ENCODE results near the gene GRN.
"Not testable (repeated sequence)": the region's sequence is repeated elsewhere in the genome, so short reads cannot be mapped to it uniquely, and the experiment has no call there.

GRN gene

DNA sequence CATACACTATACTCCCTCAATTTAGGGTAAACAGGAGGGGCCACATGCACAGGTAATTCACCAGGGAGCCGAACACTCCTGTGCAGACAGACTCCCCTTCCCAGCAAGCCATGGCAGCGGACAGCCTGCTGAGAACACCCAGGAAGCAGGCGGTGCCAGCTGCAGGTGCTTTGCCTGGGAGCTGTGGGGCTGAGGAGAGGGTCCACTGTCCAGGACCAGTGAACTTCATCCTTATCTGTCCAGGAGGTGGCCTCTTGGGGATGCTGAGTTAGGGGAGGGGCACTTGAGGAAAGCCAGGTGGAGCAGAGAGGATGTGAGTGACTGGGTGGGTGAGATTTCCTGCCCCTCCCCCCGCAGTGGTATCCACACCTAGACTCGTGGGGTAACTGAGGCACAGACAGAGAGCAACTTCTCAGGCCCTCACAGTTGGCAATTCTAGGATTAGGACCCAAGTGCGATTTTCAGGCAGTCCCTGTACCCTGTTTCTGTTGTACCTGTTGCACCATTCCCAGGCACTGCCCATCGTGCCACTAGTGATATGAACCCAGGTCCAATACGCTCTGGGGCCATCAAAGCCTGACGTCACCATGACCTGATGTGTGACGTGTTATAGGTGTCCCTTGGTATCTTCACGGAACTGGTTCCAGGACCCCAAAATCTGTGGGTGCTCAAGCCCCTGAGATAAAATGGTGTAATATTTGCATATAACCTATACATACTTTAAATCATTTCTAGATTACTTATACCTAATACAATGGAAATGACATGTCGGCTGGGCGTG is 1.2 kb downstream of the GRN start:
- DNase-seq, result no peak

DNA sequence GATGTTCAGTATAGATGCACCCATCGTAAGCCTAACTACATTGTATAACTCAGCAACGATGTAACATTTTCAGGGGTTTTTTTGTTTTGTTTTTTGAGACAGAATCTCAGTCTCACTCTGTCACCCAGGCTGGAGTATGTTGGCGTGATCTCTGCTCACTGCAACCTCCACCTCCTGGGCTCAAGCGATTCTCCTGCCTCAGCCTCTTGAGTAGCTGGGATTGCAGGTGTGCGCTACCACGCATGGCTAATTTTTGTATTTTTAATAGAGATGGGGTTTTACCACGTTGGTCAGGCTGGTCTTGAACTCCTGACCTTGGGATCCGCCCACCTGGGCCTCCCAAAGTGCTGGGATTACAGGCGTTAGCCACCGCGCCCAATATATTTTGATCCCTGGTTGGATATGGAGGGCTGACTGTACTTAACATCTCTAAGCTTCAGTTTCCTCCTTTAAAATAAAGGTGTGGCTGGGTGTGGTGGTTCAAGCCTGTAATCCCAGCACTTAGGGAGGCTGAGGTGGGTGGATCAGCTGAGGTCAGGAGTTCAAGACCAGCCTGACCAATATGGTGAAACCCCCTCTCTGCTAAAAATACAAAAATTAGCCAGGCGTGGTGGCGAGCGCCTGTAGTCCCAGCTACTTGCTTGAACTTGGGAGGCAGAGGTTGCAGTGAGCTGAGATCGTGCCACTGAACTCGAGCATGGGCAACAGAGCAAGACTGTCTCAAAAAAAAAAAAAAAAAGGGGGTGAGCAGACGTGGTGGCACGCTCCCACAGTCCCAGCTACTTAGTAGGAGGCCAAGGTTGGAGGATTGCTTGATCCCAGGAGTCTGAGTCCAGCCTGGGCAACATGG is 2.3 kb downstream of the GRN start:
- not testable (repeated sequence) for DNase-seq

DNA sequence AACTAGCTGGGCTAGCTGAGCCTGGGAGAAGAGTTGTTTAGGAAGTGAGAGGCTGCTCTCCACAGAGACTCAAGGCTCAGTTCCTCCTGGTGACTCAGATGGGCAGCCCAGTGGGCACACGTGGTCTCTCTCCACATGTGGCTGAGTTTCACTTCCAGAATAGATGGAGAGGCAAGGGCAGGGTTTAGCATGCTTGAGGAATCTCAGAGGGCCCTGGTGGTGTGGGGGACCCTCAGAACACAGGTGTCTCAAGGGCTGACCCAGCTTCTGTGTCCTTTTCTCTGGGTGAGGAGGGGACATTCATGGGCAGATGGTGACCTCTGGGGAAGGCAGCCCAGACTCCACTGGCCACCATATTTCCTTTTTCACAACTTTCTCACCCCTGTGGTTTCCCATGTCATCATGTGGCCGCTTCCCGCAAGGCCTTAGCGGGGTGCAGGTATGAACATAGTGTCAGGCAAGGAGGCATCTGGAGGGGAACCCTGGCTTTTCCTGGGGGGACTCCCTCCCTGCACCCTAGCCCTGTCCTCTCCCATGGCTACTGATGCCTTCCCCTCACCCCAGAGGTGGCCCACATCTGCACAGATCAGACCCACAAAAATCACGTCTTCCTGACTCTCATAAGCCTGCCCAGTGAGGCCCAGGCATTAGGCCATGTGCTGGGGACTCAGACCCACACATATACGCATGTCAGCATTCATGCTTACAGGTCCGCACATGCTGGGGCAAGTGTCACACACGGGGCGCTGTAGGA is 3.3 kb downstream of the GRN start:
- no peak for DNase-seq

DNA sequence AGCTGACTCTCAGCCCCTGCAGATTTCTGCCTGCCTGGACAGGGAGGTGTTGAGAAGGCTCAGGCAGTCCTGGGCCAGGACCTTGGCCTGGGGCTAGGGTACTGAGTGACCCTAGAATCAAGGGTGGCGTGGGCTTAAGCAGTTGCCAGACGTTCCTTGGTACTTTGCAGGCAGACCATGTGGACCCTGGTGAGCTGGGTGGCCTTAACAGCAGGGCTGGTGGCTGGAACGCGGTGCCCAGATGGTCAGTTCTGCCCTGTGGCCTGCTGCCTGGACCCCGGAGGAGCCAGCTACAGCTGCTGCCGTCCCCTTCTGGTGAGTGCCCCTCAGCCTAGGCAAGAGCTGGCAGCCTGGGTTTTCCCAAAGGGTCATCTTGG is 3.9 kb downstream of the GRN start:
- no peak for DNase-seq

DNA sequence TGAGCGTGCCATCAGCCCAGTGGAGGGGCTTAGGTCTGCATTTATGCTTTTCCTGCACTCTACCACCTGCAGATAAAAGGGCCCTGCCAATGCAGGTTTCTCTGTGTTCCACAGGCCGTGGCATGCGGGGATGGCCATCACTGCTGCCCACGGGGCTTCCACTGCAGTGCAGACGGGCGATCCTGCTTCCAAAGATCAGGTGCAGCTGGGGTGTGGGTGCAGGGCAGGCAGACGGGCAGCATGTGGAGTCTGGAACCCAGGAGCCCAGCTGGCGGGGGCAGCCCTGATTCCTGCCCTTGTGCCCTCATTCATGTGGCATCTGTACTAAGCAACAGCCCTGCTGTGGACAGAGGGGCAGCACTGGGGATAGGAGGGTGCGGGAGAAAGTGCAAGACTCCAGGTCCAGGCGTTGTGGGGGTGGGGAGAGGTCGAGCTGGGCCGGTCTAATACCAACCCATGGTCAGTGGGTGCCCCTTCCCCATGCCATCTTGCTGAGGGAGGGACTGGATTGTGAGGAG is 4.5 kb downstream of the GRN start:
- no peak for DNase-seq

DNA sequence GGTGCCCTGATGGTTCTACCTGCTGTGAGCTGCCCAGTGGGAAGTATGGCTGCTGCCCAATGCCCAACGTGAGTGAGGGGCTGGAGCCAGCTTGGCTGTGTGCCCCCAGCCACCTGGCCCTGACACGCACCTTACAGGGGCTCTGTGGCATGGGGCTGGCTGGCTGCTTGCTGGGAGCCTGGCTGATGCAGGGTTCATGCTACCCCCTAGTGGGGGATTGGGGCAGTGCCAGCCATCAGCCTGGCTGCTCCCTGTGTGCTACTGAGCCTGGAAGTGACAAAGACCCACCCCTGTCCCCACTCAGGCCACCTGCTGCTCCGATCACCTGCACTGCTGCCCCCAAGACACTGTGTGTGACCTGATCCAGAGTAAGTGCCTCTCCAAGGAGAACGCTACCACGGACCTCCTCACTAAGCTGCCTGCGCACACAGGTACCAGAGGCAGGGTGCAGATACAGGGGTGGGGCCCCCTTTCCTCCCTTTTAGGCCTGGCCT is 5.7 kb downstream of the GRN start:
- peak; percentile 31 for DNase-seq

DNA sequence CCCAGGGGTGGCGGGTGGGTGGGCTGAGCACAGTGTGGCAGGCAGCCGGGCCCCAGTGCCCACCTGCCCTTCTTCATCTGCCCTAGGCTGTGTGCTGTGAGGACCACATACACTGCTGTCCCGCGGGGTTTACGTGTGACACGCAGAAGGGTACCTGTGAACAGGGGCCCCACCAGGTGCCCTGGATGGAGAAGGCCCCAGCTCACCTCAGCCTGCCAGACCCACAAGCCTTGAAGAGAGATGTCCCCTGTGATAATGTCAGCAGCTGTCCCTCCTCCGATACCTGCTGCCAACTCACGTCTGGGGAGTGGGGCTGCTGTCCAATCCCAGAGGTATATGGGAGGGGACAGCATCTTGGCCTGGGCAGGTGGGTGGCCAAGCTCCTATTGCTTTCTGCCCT is 6.4 kb downstream of the GRN start:
- DNase-seq, result no peak

DNA sequence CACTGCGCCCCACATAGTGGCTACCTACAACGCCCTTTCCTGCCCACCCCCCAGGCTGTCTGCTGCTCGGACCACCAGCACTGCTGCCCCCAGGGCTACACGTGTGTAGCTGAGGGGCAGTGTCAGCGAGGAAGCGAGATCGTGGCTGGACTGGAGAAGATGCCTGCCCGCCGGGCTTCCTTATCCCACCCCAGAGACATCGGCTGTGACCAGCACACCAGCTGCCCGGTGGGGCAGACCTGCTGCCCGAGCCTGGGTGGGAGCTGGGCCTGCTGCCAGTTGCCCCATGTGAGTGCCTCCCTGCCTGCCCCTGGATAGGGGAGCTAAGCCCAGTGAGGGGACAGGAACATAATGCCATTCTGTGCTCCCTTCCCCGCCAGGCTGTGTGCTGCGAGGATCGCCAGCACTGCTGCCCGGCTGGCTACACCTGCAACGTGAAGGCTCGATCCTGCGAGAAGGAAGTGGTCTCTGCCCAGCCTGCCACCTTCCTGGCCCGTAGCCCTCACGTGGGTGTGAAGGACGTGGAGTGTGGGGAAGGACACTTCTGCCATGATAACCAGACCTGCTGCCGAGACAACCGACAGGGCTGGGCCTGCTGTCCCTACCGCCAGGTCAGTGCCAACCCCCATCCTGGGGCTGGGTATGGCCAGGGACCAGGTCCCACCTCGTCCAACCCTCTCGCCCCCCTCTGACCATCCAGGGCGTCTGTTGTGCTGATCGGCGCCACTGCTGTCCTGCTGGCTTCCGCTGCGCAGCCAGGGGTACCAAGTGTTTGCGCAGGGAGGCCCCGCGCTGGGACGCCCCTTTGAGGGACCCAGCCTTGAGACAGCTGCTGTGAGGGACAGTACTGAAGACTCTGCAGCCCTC is 7.1 kb downstream of the GRN start:
- no peak for DNase-seq

DNA sequence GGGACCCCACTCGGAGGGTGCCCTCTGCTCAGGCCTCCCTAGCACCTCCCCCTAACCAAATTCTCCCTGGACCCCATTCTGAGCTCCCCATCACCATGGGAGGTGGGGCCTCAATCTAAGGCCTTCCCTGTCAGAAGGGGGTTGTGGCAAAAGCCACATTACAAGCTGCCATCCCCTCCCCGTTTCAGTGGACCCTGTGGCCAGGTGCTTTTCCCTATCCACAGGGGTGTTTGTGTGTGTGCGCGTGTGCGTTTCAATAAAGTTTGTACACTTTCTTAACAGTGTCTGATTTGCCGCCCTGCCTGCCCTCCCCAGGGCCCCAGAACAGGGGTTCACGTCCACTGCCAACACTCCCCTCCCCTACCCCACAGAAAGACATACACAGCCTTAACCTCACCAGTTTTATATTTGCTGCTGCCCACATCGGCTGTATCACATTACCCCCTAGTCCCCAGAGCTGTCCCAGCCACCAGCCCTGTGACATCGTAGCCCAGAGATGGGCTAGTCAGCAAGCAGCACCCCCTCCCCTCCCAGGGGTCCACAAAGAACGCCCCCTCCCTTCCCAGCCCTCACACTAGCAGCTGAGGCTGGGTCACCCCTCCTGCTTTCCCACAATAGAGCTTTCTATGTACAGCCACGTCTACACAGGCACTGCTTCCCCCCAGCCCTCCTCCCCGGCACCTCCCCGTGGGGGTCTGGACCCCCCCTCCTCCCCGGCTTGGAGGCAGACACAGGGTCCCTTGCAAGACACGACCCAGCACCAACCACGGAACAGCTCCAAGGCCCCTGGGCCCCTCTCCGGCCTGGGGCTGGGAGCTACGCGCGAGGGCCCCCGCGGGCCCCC is 7.9 kb downstream of the GRN start:
- DNase-seq, result no peak

DNA sequence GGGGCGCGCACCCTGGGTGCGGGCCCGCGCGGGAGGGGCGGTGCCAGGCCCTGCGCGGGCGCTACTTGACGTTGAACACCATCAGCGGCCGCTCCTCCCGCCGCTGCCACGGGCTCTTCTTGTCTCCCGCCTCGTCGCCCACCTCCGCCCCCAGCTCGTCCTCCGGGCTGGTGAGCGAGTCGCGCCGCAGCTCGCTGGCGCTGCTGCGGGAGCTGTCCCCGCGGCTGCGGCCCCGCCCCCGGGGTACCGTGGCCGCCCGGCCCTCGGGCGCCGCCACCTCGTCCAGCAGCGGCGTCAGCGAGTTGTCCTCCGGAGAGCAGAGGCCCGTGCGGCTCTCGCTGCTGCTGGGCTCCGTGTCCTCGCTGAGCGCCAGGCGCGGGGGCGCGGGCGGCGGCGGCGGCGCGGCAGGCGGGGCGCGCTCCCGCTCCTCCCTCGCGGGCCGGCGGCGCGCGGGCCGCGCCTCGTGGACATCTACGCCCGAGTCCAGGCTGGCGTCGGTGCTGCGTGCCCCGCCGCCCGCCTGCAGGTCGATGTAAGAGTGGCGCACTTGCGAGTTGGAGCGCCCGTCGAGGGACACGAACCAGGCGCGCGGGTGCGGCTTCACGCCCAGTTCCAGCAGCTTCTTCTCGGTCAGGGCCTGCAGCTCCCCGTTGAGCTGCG is 8.7 kb downstream of the GRN start:
- DNase-seq, result no peak

DNA sequence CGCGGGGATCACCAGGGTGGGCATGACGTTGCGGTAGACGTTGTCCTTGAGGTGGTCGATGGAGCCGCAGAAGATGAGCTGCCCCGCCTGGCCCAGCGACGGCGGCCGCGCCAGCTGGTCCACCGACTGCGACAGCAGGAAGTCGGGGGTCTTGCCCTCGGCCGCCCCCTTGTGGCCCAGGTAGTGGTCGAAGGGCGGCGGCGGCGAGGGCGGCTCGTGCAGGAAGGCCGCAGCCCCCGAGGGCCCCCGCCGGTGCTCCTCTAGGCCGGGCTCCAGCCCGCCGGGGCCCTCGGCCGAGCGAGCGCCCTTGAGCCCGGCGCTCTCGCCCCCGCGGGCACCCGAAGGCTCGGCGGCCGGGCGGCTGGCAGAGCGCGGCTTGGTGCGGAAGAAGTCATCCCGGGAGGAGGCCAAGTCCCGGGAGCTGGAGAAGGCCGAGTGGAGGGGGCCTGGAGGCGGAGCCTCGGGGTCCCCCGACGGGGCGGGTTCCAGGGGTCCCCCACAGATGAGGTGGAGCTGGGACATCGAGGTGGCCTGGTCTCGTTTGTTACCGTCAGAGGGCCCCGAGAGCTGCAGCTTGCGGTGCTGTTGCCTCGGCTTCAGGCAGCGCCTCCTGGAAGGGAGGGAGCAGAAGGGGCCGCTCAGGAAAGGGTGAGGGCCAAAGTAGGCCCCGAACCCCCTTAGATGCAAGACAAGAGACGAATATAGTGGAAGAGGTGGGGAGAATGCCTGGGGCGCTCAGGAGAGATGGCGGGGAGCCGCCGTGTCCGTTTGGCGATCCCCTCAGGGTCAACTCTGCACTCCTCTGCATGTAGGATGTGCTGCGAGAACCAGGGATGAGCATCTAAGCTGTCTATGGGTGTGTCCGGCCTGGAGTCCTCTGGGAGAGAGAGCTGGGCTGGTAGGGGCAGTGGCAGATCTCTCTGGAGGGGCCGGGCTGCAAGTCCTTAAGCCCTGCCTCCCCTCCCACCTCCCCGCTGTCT is 9.8 kb downstream of the GRN start:
- no peak for DNase-seq

DNA sequence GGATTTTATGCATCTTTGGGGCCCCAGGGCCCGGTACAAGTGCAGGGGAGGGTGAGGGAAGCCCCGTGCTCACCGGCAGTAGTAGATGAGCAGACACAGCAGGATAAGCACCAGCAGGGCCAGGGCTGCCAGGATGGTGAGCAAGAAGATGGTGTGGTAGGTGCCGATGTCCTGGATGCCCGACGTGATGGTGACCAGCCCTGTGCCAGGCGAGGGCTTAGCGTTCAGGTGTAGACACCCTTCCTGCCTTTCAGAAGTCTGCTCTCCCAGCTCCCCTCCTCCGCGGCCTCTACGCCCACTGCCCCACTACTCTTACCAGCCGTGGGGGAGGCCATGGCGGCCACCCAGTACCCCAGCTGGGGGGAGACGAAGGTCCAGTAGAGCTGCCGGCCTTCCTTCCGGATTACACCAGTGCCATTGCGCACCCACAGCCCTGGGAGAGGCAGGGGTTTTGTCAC is 10.6 kb downstream of the GRN start:
- no peak for DNase-seq

DNA sequence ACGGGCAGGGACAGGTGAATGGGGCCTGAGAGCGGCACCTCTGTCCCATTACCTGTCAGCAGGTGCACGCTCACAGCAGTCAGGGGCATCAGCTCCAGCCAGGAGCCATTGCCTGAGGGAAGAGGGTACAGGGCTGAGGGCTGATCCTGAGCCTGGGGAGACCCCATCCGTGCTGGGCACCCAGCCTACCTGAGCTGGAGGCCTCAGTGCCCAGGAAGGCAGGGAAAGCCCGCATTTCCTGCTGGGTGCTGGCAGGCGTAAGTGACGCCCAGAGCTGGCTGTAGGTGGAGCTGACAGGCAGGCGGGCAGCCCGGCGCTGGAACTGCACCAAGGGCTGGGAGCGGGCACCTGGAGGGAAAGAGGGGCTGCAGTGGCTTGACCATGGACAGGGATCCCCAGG is 11.1 kb downstream of the GRN start:
- no peak for DNase-seq

DNA sequence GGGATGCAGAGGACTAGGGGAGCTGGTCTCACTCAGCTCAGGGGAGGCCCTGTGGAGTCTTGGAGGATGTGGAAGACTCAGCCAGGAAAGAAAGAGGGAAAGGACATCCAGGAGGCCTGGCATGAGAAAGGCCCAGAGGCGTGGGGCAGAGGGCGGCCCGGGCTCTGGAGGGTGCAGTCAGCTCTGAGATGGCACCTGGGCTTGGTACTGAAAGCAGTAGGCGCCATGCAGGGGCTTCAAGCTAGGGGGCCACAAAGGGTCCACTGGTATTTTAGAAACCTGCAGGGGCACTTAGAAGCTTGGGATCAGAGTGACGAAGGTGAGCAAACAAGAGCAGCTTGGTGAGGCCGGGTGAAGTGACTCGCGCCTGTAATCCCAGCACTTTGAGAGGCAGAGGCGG is 13.0 kb downstream of the GRN start:
- no peak for DNase-seq

DNA sequence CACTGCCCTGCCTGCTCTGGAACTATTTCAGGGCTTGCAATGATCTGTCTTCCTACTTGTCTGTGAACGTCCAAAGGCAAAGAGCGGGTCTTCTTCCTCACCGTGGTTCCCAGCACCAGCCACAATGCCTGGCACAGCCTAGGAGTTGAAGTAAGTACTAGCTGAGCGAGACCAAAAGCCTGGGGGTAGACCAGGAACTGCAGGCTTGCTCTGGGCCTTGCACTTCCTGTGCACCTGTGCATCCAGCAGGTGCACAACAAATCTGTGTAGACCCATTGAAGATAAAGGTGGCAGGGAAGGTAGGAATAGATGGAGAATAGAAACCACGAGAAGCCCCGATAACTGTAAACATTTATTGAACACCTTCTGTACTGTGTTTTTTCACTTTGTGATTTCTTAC is 13.9 kb downstream of the GRN start:
- DNase-seq, result no peak

DNA sequence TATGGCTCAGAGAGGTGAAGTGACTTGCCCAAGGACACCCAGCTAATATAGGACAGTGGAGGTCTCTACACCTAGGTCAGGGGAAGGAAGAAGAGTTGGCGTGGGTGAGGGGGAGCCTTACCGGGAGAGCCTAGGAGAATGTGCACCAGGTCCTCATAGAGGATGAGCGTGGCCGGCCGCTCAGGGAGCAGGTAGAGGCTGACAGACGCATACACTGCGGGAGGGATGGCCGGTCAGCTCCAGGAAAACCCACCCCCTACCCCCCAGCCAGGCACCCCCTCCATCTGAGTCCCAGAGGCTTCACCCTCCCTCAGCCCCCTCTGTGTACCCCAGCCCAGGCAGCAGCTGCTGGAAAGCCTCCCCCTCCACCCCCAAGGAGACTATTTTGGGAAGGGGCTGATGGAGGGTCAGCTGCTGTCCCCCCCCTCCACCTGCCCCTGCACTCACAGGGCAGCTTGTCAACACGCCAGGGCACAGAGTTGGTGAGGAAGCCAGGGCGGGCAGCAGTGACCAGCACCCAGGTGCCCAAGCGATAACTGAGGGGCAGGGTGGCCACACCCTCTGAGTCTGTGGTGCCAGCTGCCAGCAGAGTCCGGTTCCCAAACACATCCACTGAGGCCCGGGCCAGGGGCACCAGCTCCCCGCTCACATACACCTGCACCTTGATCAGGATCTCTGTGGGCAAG is 14.5 kb downstream of the GRN start:
- no peak for DNase-seq

DNA sequence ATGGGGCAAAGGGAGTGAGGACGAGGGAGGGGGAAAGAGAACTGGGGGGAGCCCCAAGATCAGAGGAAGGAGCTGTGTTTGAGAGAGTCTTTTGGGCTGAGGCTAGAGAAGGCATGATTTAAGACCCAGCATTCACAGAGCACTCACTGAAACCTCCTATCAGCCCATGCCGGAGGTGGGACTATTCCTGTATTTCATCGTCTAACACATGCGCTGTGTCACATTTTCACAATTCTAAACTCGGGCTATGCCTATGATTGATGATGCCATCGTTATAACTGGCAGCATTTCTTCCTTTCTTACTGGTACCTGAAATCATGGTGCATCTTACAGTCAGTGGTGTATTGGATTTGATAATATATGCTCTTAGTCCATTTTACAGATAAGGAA is 15.0 kb downstream of the GRN start:
- DNase-seq, result no peak

DNA sequence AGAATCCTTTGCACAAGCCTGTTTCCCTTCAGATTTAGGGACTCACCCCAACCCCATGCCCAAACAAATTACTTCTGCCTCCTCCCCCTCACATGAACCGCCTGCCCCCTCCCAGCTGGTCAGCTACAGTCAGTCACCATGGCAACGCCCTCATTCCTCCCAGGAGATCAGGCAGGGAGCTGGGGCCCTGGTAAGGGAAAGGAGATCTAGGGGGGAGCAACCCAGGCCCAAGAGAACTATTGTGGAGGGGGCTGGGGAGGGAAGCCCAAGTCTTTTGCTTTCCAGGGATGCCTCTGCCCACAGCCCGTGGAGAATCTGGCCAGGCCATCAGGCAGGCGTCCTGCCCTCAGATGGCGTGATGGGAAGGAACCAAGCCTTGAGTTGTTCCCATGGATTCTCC is 15.7 kb downstream of the GRN start:
- no peak for DNase-seq
